ENCODE data around the gene PDE4C.

DNA sequence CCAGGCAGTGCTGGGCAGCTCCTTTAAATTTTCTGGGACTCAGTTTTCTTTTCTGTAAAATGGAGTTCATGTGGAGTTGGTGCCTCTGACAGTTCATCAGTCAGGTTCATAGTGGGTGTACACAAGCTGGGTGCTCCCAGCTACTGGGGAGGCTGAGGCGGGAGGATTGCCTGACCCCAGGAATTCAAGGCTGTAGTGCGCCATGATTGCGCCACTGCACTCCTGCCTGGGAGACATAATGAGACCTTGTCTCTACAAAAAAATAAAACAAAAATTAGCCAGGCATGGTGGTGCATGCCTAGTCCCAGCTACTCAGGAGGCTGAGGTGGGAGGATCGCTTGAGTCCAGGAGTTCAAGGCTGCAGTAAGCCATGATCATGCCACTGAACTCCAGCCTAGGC is 26.9 kb upstream of the PDE4C start:
- TF ChIP-seq, protein P1, sequence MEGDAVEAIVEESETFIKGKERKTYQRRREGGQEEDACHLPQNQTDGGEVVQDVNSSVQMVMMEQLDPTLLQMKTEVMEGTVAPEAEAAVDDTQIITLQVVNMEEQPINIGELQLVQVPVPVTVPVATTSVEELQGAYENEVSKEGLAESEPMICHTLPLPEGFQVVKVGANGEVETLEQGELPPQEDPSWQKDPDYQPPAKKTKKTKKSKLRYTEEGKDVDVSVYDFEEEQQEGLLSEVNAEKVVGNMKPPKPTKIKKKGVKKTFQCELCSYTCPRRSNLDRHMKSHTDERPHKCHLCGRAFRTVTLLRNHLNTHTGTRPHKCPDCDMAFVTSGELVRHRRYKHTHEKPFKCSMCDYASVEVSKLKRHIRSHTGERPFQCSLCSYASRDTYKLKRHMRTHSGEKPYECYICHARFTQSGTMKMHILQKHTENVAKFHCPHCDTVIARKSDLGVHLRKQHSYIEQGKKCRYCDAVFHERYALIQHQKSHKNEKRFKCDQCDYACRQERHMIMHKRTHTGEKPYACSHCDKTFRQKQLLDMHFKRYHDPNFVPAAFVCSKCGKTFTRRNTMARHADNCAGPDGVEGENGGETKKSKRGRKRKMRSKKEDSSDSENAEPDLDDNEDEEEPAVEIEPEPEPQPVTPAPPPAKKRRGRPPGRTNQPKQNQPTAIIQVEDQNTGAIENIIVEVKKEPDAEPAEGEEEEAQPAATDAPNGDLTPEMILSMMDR (IDR thresholded peaks at IDR 0.05), result no peak
- TF ChIP-seq POLR2A (IDR thresholded peaks at IDR 0.05) (no peak), EP300 (IDR thresholded peaks at IDR 0.05) (no peak)

Data from tibial nerve (tissue), 4 donors.